ENCODE results near the gene AHCYL2. TPM values are rescaled to one million over a fixed set of nuclear protein-coding genes. Genes with fewer than 3 reads are reported as not detected.
A peak's percentile ranks its signal among the peaks of the same experiment; 100 is the strongest.

The AHCYL2 gene
- total RNA-seq (2014; rRNA removed; shearing (Covaris generic)) (29.4 and 42.6 TPM in 2 replicates), polyA plus RNA-seq (2016; fragmentation: Nextera tagmentation; extraction: Ambion mirVana) (7.8 and 9.2 TPM in 2 replicates)
- long read RNA-seq, full-length matches to known transcripts = 3 of 8 reads
- long read RNA-seq, partial matches to known transcripts = 2 of 8 reads
- long read RNA-seq, other reads (novel, unspliced or antisense) = 3 of 8 reads

- Histone ChIP-seq H3K27ac (ENCODE audit: low read depth) (peak within 1 kb of the TSS; percentile 62), H3K4me3 (peak within 1 kb of the TSS; percentile 73), H3K4me1 (ENCODE audit: insufficient read depth) (peaks cover 20% of the 10 kb centered on the region), H2AFZ (peak within 1 kb of the TSS; percentile 45), H3K79me2 (replicated peaks; ENCODE audit: insufficient read depth) (peaks cover 37% of the 10 kb centered on the region), H3F3A (replicated peaks; ENCODE audit: low read depth) (no peaks in the 10 kb centered on the region), H3K36me3 (ENCODE audit: insufficient read depth) (no peaks in the 10 kb centered on the region), H3K9me2 (ENCODE audit: insufficient read depth) (no peaks in the 10 kb centered on the region), H4K20me1 (replicated peaks; ENCODE audit: insufficient read depth) (peaks cover 8% of the 10 kb centered on the region; the same call in 1 of the 2 replicates), H3K4me2 (peak within 1 kb of the TSS; percentile 80), H3K27me3 (ENCODE audit: insufficient read depth) (no peaks in the 10 kb centered on the region)
- Mint-ChIP-seq H3K27me3 (ENCODE audit: insufficient read depth, low read depth, poor library complexity) (peaks cover 5% of the 10 kb centered on the region), H3K27ac (peak within 1 kb of the TSS; percentile 88), H3K36me3 (ENCODE audit: low read depth) (no peaks in the 10 kb centered on the region; the same call in 2 of the 3 replicates), H3K4me3 (peak within 1 kb of the TSS; percentile 88), H3K9me3 (no peaks in the 10 kb centered on the region), H3K4me1 (peaks cover 26% of the 10 kb centered on the region)
- peak; percentile 98 for DNase-seq (ENCODE audit: low spot score)
- TF ChIP-seq ZNF331 (CRISPR knock-in tag; IDR thresholded peaks at IDR 0.05; ENCODE audit: low read depth) = no peak
- TF ChIP-seq ETS1 (IDR thresholded peaks at IDR 0.05) = peak; percentile 99
- TF ChIP-seq CTCF (conservative IDR thresholded peaks at IDR 0.05; ENCODE audit: low read depth in 2 of 2) = no peak
- TF ChIP-seq ZNF462 (CRISPR knock-in tag; IDR thresholded peaks at IDR 0.05) = no peak
- TF ChIP-seq POLR2AphosphoS5 (IDR thresholded peaks at IDR 0.05; ENCODE audit: low read depth) = peak; percentile 83
- TF ChIP-seq EZH2phosphoT487 (IDR thresholded peaks at IDR 0.05; ENCODE audit: unreplicated experiment) = no peak
- TF ChIP-seq CREB1 (CRISPR knock-in tag; IDR thresholded peaks at IDR 0.05; ENCODE audit: low read depth) = peak; percentile 49; the same call in 1 of the 2 replicates
- peak; percentile 90 for ATAC-seq
Measured at GRCh38 chr7:129224251-129225205, at the start of gene AHCYL2. AHCYL2 (plus strand) TSS chr7:129225030.

Data from GM23338 (cell line).